HepG2 (cell line): Measurements from ENCODE around the gene AKAP7.

Experiments
- ATF3 ChIP-seq: sonication (generic); formaldehyde crosslinking; IDR thresholded peaks from 2 replicates; pipeline ENCODE4 v1.4.0; 2020; ENCODE audit warnings: missing genetic modification reagents
- ATF6 ChIP-seq: sonication (generic); formaldehyde crosslinking; conservative IDR thresholded peaks from 2 replicates; pipeline ENCODE4 v1.4.0; 2020; ENCODE audit warnings: missing genetic modification reagents
- CEBPB ChIP-seq: IDR thresholded peaks from 2 replicates; pipeline ENCODE4 v1.6.1; 2011; ENCODE audit warnings: low read depth, low read length, improper control_type of control experiment, borderline replicate concordance
- NR2C2 ChIP-seq: sonication (generic); formaldehyde crosslinking; IDR thresholded peaks from 2 replicates; pipeline ENCODE4 v1.4.0; 2020; ENCODE audit warnings: missing genetic modification reagents, mild to moderate bottlenecking, moderate library complexity, borderline replicate concordance

- TF ChIP-seq ATF6: no peak
- no peak for TF ChIP-seq ATF3 (CRISPR knock-in tag)
- TF ChIP-seq NR2C2 (CRISPR knock-in tag): no peak
- TF ChIP-seq CEBPB: no peak
Measured at GRCh38 chr6:131156411-131156810, 21.1 kb downstream of the AKAP7 start.
